B cell (primary cell): Measurements from ENCODE around the gene TRRAP. TPM values are rescaled to one million over a fixed set of nuclear protein-coding genes. Genes with fewer than 3 reads are reported as not detected.

Source experiments
- ATAC-seq: fragments of 200-7000 bp; cut with Tn5 transposase; one replicate; pipeline ENCODE4 v1.10.0; 2021; ENCODE audit warnings: low read depth, mild to moderate bottlenecking, moderate number of reproducible peaks, moderate library complexity
- CTCF ChIA-PET: fragments of 350-600 bp; sonication (Branson Sonifier 250); formaldehyde crosslinking; loops from one replicate; lab custom pipeline; 2021; ENCODE audit warnings: antibody characterized with exemption, inconsistent platforms; lab: Charles Lee
- POLR2A ChIA-PET: fragments of 350-600 bp; sonication (Branson Sonifier 250); formaldehyde crosslinking; loops from one replicate; lab custom pipeline; 2021; ENCODE audit warnings: antibody characterized with exemption; lab: Charles Lee
- DNase-seq: peaks from one replicate; pipeline ENCODE4 v3.0.0; 2013
- H2AFZ ChIP-seq: 2 replicates; pipeline ENCODE4 v1.6.1; 2012; ENCODE audit warnings: mild to moderate bottlenecking, low read depth, low read length; ENCODE audit not compliant: insufficient read depth, poor library complexity, severe bottlenecking
- H3K27ac ChIP-seq, 2 donors: 1 replicate in 1 of 2; 2 replicates in 1 of 2; pipeline ENCODE4 v1.5.1; 2012 to 2013; ENCODE audit warnings: low read length in 2 of 2, mild to moderate bottlenecking in 2 of 2, moderate library complexity in 1 of 2
- H3K27me3 ChIP-seq, 4 experiments: fragments of 200-600 bp in 1 of 4; sonication (generic) in 1 of 4; replicated peaks in 1 of 4; 1 replicate in 2 of 4; 2 replicates in 2 of 4; pipeline versions ENCODE4 v1.6.1 to v1.7.0; 2013 to 2016; ENCODE audit warnings: low read length in 3 of 4, mild to moderate bottlenecking in 2 of 4, mixed read lengths in 1 of 4, moderate library complexity in 1 of 4; ENCODE audit not compliant: insufficient read depth in 4 of 4, control insufficient read depth in 3 of 4; ENCODE audit errors: control extremely low read depth in 1 of 4
- H3K36me3 ChIP-seq, 2 experiments: replicated peaks in 1 of 2; 1 replicate in 1 of 2; 2 replicates in 1 of 2; pipeline versions ENCODE4 v1.6.1 to v1.7.1; 2013; ENCODE audit warnings: low read length in 1 of 2; ENCODE audit not compliant: insufficient read depth in 2 of 2, control insufficient read depth in 1 of 2; ENCODE audit errors: control extremely low read depth in 1 of 2, extremely low read depth in 1 of 2
- H3K4me1 ChIP-seq, 2 donors: fragments of 200-600 bp in 1 of 2; sonication (generic) in 1 of 2; 1 replicate in 1 of 2; 2 replicates in 1 of 2; pipeline versions ENCODE4 v1.5.1 to v1.6.1; 2013 to 2017; ENCODE audit warnings: low read length in 2 of 2; ENCODE audit not compliant: control insufficient read depth in 2 of 2, insufficient read depth in 2 of 2
- H3K4me2 ChIP-seq: replicated peaks from 2 replicates; pipeline ENCODE3; 2012; ENCODE audit warnings: mild to moderate bottlenecking, low read depth, low read length; ENCODE audit not compliant: poor library complexity, severe bottlenecking
- H3K4me3 ChIP-seq, 5 experiments: fragments of 200-600 bp in 1 of 5; sonication (generic) in 1 of 5; 1 replicate in 3 of 5; 2 replicates in 2 of 5; pipeline versions ENCODE4 v1.5.1 to v1.7.0; 2011 to 2016; ENCODE audit warnings: low read length in 4 of 5, mild to moderate bottlenecking in 4 of 5, low read depth in 2 of 5, control low read depth in 1 of 5, moderate library complexity in 1 of 5; ENCODE audit not compliant: insufficient read depth in 1 of 5; ENCODE audit errors: control extremely low read depth in 1 of 5, extremely low read depth in 1 of 5
- H3K79me2 ChIP-seq: fragments of 200-600 bp; sonication (generic); one replicate; pipeline ENCODE4 v1.6.0; 2016; ENCODE audit warnings: low read length; ENCODE audit not compliant: control insufficient read depth, insufficient read depth
- H3K9ac ChIP-seq: fragments of 200-600 bp; sonication (generic); 2 replicates; pipeline ENCODE4 v1.6.1; 2017; ENCODE audit warnings: mild to moderate bottlenecking, low read length, moderate library complexity
- H3K9me3 ChIP-seq, 3 donors: one replicate each; pipeline versions ENCODE4 v1.6.1 to v1.7.1; 2013; ENCODE audit warnings: low read length in 2 of 3; ENCODE audit not compliant: control insufficient read depth in 2 of 3, insufficient read depth in 1 of 3; ENCODE audit errors: control extremely low read depth in 1 of 3
- H4K20me1 ChIP-seq: 2 replicates; pipeline ENCODE4 v1.6.0; 2012; ENCODE audit warnings: mild to moderate bottlenecking, low read length; ENCODE audit not compliant: insufficient read depth, control insufficient read depth, poor library complexity, severe bottlenecking
- H3K27ac Mint-ChIP-seq: one replicate; pipeline ENCODE4 v1.8.0; 2021; ENCODE audit warnings: mixed read lengths
- H3K27me3 Mint-ChIP-seq: one replicate; pipeline ENCODE4 v1.8.0; 2021; ENCODE audit warnings: mixed read lengths
- H3K4me1 Mint-ChIP-seq: one replicate; pipeline ENCODE4 v1.8.0; 2021; ENCODE audit warnings: mixed read lengths
- H3K4me3 Mint-ChIP-seq: one replicate; pipeline ENCODE4 v1.8.0; 2021; ENCODE audit warnings: mixed read lengths
- H3K9me3 Mint-ChIP-seq: one replicate; pipeline ENCODE4 v1.8.0; 2022; ENCODE audit warnings: mixed read lengths; ENCODE audit not compliant: insufficient read depth
- EZH2 ChIP-seq: IDR thresholded peaks from 2 replicates; pipeline ENCODE4 v1.6.1; 2012; ENCODE audit warnings: borderline replicate concordance, low read depth, mild to moderate bottlenecking, moderate library complexity, low read length; ENCODE audit not compliant: insufficient read depth, poor library complexity, severe bottlenecking
- WGBS: methylation state at CpG from one replicate; pipeline ENCODE4 v1.1.5; 2013; ENCODE audit warnings: missing lambda C conversion rate; ENCODE audit not compliant: insufficient coverage; 5-methylcytosine and 5-hydroxymethylcytosine counted together
- intact Hi-C: fragments of 100-400 bp; cut with micrococcal nuclease; formaldehyde crosslinking; loops from one replicate; pipeline ENCODE4 v1.10.0; 2022
- polyA plus RNA-seq: library from polyadenylated mRNA; depleted of rRNA; stranded (reverse); fragments of >200 nt; gene quantifications from 2 replicates; pipeline ENCODE4 v1.2.3, GENCODE V29; 2012
- total RNA-seq, 2 donors: library from RNA; stranded (reverse); fragments of 120-200 nt in 1 of 2; gene quantifications; 1 replicate in 1 of 2; 2 replicates in 1 of 2; pipeline versions ENCODE4 v1.2.3 to v1.2.4, GENCODE V29; 2013 to 2022
- TF ChIP-seq, protein P1 (sequence below): fragments of 200-600 bp; IDR thresholded peaks from one replicate; pipeline ENCODE4 v1.8.0; 2022; ENCODE audit warnings: antibody characterized with exemption, mild to moderate bottlenecking

The TRRAP gene
- total and polyA plus RNA-seq, 2 donors (not counting 1 experiment from before 2014, with no cell fraction given): 25.4 to 102 TPM

- Histone ChIP-seq H3K27me3 (no peaks in the 10 kb centered on the region), H4K20me1 (peaks cover 3% of the 10 kb centered on the region), H3K4me1 (no peaks in the 10 kb centered on the region), H3K9me3 (no peaks in the 10 kb centered on the region), H3K36me3 (peaks cover 0 to 68% of the 10 kb centered on the region in 2 experiments), H3K27ac (no peak overlapping the region), H2AFZ (no peak overlapping the region), H3K9ac (no peak overlapping the region), H3K79me2 (peaks cover 10% of the 10 kb centered on the region), H3K4me2 (no peak overlapping the region), H3K4me3 (no peak overlapping the region)
- WGBS: 98% methylated on average over 24 of the region's 25 CpGs
- no peaks in the 10 kb centered on the region for H3K27me3 Mint-ChIP-seq
- ATAC-seq: no peak
- H3K9me3 Mint-ChIP-seq: no peaks in the 10 kb centered on the region
- TF ChIP-seq EZH2: no peak
- TF ChIP-seq, protein P1, sequence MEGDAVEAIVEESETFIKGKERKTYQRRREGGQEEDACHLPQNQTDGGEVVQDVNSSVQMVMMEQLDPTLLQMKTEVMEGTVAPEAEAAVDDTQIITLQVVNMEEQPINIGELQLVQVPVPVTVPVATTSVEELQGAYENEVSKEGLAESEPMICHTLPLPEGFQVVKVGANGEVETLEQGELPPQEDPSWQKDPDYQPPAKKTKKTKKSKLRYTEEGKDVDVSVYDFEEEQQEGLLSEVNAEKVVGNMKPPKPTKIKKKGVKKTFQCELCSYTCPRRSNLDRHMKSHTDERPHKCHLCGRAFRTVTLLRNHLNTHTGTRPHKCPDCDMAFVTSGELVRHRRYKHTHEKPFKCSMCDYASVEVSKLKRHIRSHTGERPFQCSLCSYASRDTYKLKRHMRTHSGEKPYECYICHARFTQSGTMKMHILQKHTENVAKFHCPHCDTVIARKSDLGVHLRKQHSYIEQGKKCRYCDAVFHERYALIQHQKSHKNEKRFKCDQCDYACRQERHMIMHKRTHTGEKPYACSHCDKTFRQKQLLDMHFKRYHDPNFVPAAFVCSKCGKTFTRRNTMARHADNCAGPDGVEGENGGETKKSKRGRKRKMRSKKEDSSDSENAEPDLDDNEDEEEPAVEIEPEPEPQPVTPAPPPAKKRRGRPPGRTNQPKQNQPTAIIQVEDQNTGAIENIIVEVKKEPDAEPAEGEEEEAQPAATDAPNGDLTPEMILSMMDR: no peak
- no peak overlapping the region for H3K27ac Mint-ChIP-seq
- DNase-seq: no peak
- ChIA-PET CTCF (no interaction called here), POLR2A (no interaction called here)
- intact Hi-C loops: no loop called here
- no peak overlapping the region for H3K4me3 Mint-ChIP-seq
- H3K4me1 Mint-ChIP-seq: peaks cover 7% of the 10 kb centered on the region
These were observed 135.2 kb downstream of the TRRAP start for GRCh38 chr7:99013266-99014112.
